HEK293T (cell line): ENCODE results near the gene C4orf54.

Experiments
- FOXA1 ChIP-seq: fragments of 450-650 bp; IDR thresholded peaks from 2 replicates; pipeline ENCODE4 v1.6.1; 2016; ENCODE audit warnings: mild to moderate bottlenecking
- HDGF ChIP-seq: fragments of 450-650 bp; IDR thresholded peaks from 2 replicates; pipeline ENCODE4 v1.6.1; 2017; ENCODE audit warnings: antibody characterized with exemption, borderline replicate concordance
- LEF1 ChIP-seq: fragments of 450-650 bp; IDR thresholded peaks from 2 replicates; pipeline ENCODE4 v1.6.1; 2017; ENCODE audit warnings: mild to moderate bottlenecking, borderline replicate concordance
- ZNF384 ChIP-seq: fragments of 450-650 bp; IDR thresholded peaks from 2 replicates; pipeline ENCODE4 v1.6.1; 2016
- TF ChIP-seq, protein P1 (sequence below): fragments of 450-650 bp; IDR thresholded peaks from 2 replicates; pipeline ENCODE4 v1.6.1; 2016

DNA sequence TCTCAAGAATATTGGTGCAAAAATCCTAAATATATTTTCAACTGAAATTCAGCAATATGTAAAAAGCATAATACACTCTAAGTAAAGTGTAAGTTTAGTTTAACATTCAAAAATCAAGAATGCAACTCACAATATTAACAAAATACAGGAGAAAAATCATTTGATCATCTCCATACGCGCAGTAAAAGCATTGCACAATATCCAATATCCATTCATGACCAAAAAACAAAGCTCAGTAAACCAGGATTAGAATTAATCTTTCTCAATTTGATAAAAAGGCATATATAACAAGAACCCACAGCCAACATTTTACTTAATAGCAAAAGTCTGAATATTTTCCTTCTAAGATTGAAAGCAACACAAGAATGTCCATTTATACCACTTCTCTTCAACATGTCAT is 48.3 kb upstream of the C4orf54 start:
- TF ChIP-seq FOXA1 (no peak), HDGF (no peak), LEF1 (no peak), ZNF384 (no peak)
- TF ChIP-seq, protein P1, sequence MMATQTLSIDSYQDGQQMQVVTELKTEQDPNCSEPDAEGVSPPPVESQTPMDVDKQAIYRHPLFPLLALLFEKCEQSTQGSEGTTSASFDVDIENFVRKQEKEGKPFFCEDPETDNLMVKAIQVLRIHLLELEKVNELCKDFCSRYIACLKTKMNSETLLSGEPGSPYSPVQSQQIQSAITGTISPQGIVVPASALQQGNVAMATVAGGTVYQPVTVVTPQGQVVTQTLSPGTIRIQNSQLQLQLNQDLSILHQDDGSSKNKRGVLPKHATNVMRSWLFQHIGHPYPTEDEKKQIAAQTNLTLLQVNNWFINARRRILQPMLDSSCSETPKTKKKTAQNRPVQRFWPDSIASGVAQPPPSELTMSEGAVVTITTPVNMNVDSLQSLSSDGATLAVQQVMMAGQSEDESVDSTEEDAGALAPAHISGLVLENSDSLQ = no peak
